Tibial nerve (tissue), 4 donors: ENCODE measurements around the gene NR2E1.

Experiments used
- CTCF ChIP-seq, 5 experiments: fragments of 200-600 bp in 3 of 5; fragments of 450-650 bp in 2 of 5; sonication (generic) in 3 of 5; IDR thresholded peaks; one replicate each; pipeline ENCODE4 v1.5.1; 2016 to 2019; ENCODE audit warnings: antibody characterized with exemption in 5 of 5, mild to moderate bottlenecking in 3 of 5, moderate library complexity in 2 of 5
- EP300 ChIP-seq, 2 donors: sonication (generic); formaldehyde crosslinking; IDR thresholded peaks; one replicate each; pipeline ENCODE4 v1.6.1; 2017; ENCODE audit warnings: antibody characterized with exemption in 2 of 2, mild to moderate bottlenecking in 1 of 2

- TF ChIP-seq CTCF (IDR thresholded peaks at IDR 0.05) (no peak), EP300 (IDR thresholded peaks at IDR 0.05) (no peak)
Measured at GRCh38 chr6:108165714-108166663, at the start of gene NR2E1.
